ENCODE results near the gene P2RY14. TPM values are rescaled to one million over a fixed set of nuclear protein-coding genes. Genes with fewer than 3 reads are reported as not detected.

P2RY14 gene
- total and polyA plus RNA-seq, 2 experiments from 2014 or later, result 0.95 TPM; not detected in 1

GRCh38 chr3:151322511-151322910 is 44.2 kb upstream of the P2RY14 start (continued):
- TF ChIP-seq ZNF462 (CRISPR knock-in tag; IDR thresholded peaks at IDR 0.05), result no peak
- TF ChIP-seq CREB1 (CRISPR knock-in tag; IDR thresholded peaks at IDR 0.05; ENCODE audit: low read depth), result no peak
- TF ChIP-seq NANOG (IDR thresholded peaks at IDR 0.05; ENCODE audit: borderline replicate concordance), result no peak

- ATAC-seq, result no peak
- Histone ChIP-seq H4K20me1 (replicated peaks; ENCODE audit: insufficient read depth) (no peaks in the 10 kb centered on the region), H3K4me2 (no peak overlapping the region), H3K36me3 (ENCODE audit: insufficient read depth) (no peaks in the 10 kb centered on the region), H3K27ac (ENCODE audit: low read depth) (no peak overlapping the region), H3F3A (replicated peaks; ENCODE audit: low read depth) (no peaks in the 10 kb centered on the region), H3K4me1 (ENCODE audit: insufficient read depth) (peaks cover 13% of the 10 kb centered on the region), H3K79me2 (replicated peaks; ENCODE audit: insufficient read depth) (no peaks in the 10 kb centered on the region), H3K4me3 (no peak overlapping the region), H3K27me3 (ENCODE audit: insufficient read depth) (no peaks in the 10 kb centered on the region), H3K9me2 (ENCODE audit: insufficient read depth) (peaks cover 3% of the 10 kb centered on the region), H2AFZ (no peak overlapping the region)
- DNase-seq (ENCODE audit: low spot score), result no peak
- H3K27ac Mint-ChIP-seq, result no peak overlapping the region
- peaks cover 4% of the 10 kb centered on the region; the same call in 1 of the 3 replicates for H3K36me3 Mint-ChIP-seq (ENCODE audit: low read depth)
- no peaks in the 10 kb centered on the region for H3K27me3 Mint-ChIP-seq (ENCODE audit: insufficient read depth, low read depth, poor library complexity)
- peaks cover 15% of the 10 kb centered on the region for H3K4me1 Mint-ChIP-seq
- no peak for TF ChIP-seq POLR2AphosphoS5 (IDR thresholded peaks at IDR 0.05; ENCODE audit: low read depth)
- no peak for TF ChIP-seq ZNF331 (CRISPR knock-in tag; IDR thresholded peaks at IDR 0.05; ENCODE audit: low read depth)
- TF ChIP-seq CTCF (conservative IDR thresholded peaks at IDR 0.05; ENCODE audit: low read depth in 2 of 2), result no peak
- TF ChIP-seq, protein P1, sequence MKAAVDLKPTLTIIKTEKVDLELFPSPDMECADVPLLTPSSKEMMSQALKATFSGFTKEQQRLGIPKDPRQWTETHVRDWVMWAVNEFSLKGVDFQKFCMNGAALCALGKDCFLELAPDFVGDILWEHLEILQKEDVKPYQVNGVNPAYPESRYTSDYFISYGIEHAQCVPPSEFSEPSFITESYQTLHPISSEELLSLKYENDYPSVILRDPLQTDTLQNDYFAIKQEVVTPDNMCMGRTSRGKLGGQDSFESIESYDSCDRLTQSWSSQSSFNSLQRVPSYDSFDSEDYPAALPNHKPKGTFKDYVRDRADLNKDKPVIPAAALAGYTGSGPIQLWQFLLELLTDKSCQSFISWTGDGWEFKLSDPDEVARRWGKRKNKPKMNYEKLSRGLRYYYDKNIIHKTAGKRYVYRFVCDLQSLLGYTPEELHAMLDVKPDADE (IDR thresholded peaks at IDR 0.05), result no peak
- TF ChIP-seq, protein P2, sequence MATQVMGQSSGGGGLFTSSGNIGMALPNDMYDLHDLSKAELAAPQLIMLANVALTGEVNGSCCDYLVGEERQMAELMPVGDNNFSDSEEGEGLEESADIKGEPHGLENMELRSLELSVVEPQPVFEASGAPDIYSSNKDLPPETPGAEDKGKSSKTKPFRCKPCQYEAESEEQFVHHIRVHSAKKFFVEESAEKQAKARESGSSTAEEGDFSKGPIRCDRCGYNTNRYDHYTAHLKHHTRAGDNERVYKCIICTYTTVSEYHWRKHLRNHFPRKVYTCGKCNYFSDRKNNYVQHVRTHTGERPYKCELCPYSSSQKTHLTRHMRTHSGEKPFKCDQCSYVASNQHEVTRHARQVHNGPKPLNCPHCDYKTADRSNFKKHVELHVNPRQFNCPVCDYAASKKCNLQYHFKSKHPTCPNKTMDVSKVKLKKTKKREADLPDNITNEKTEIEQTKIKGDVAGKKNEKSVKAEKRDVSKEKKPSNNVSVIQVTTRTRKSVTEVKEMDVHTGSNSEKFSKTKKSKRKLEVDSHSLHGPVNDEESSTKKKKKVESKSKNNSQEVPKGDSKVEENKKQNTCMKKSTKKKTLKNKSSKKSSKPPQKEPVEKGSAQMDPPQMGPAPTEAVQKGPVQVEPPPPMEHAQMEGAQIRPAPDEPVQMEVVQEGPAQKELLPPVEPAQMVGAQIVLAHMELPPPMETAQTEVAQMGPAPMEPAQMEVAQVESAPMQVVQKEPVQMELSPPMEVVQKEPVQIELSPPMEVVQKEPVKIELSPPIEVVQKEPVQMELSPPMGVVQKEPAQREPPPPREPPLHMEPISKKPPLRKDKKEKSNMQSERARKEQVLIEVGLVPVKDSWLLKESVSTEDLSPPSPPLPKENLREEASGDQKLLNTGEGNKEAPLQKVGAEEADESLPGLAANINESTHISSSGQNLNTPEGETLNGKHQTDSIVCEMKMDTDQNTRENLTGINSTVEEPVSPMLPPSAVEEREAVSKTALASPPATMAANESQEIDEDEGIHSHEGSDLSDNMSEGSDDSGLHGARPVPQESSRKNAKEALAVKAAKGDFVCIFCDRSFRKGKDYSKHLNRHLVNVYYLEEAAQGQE (IDR thresholded peaks at IDR 0.05; ENCODE audit: unreplicated experiment), result no peak
- H3K4me3 Mint-ChIP-seq, result no peak overlapping the region
- H3K9me3 Mint-ChIP-seq, result no peaks in the 10 kb centered on the region
These were observed 43.2 kb upstream of the P2RY14 start for GRCh38 chr3:151321526-151321925.
